ENCODE measurements around the gene GJD3.

GJD3 gene

GRCh38 chr17:40348562-40349476 is 15.7 kb downstream of the GJD3 start:
- Histone ChIP-seq H3K9me3 (no peaks in the 10 kb centered on the region), H3K4me3 (no peak overlapping the region), H3K27ac (peak overlapping the region in 1 of 2 donors; percentile 96), H3K4me1 (peaks cover 0 to 70% (median 63%) of the 10 kb centered on the region in 4 donors), H3K36me3 (peaks cover 0 to 55% (median 52%) of the 10 kb centered on the region in 3 donors), H3K27me3 (no peaks in the 10 kb centered on the region)
- TF ChIP-seq CTCF (IDR thresholded peaks at IDR 0.05) = no peak
- DNase-seq = peak; percentile 67 to 89
- intact Hi-C loops (cut with DNase I; ENCODE audit: low total_unique reads) = loop anchor here (2.0 kb wide), 1 partner anchor 40 kb away; the partner anchor contains the start of gene RARA

- H3K27ac ChIP-seq = peak overlapping the region; percentile 96
- no peak for TF ChIP-seq CTCF (IDR thresholded peaks at IDR 0.05)
- DNase-seq = no peak
- H3K36me3 ChIP-seq = peaks cover 0 to 48% (median 45%) of the 10 kb centered on the region in 3 donors
- intact Hi-C loops (cut with DNase I; ENCODE audit: low total_unique reads) = loop anchor here (2.0 kb wide), 1 partner anchor 39 kb away; the partner anchor contains the start of gene RARA
- no peaks in the 10 kb centered on the region for H3K27me3 ChIP-seq
- H3K4me1 ChIP-seq = peaks cover 0 to 77% (median 70%) of the 10 kb centered on the region in 4 donors
- H3K4me3 ChIP-seq = peak overlapping the region in 1 of 2 donors; percentile 70
- no peaks in the 10 kb centered on the region for H3K9me3 ChIP-seq
Measured at GRCh38 chr17:40348136-40348504, 16.4 kb downstream of the GJD3 start.

GRCh38 chr17:40347319-40348135 is 17.0 kb downstream of the GJD3 start:
- TF ChIP-seq CTCF (IDR thresholded peaks at IDR 0.05) = no peak
- H3K27me3 ChIP-seq = no peaks in the 10 kb centered on the region
- DNase-seq = no peak
- H3K27ac ChIP-seq = peak overlapping the region; percentile 96
- intact Hi-C loops (cut with DNase I; ENCODE audit: low total_unique reads) = loop anchor here (2.0 kb wide), 1 partner anchor 39 kb away; the partner anchor contains the start of gene RARA
- peaks cover 0 to 42% (median 39%) of the 10 kb centered on the region in 3 donors for H3K36me3 ChIP-seq
- peak overlapping the region in 1 of 2 donors; percentile 70 for H3K4me3 ChIP-seq
- no peaks in the 10 kb centered on the region for H3K9me3 ChIP-seq
- peaks cover 0 to 83% (median 73%) of the 10 kb centered on the region in 4 donors for H3K4me1 ChIP-seq

- H3K9me3 ChIP-seq = no peaks in the 10 kb centered on the region
- peaks cover 0 to 35% (median 31%) of the 10 kb centered on the region in 3 donors for H3K36me3 ChIP-seq
- TF ChIP-seq CTCF (IDR thresholded peaks at IDR 0.05) = no peak
- H3K27me3 ChIP-seq = no peaks in the 10 kb centered on the region
- peak in 1 of 2 donors; percentile 18 for DNase-seq
- peak overlapping the region; percentile 96 for H3K27ac ChIP-seq
- H3K4me3 ChIP-seq = peak overlapping the region in 1 of 2 donors; percentile 70
- intact Hi-C loops (cut with DNase I; ENCODE audit: low total_unique reads) = no loop called here
- peaks cover 0 to 83% (median 73%) of the 10 kb centered on the region in 4 donors for H3K4me1 ChIP-seq
Measured at GRCh38 chr17:40346765-40347158, 17.8 kb downstream of the GJD3 start.

GRCh38 chr17:40345994-40346764 is 18.4 kb downstream of the GJD3 start:
- no peak for TF ChIP-seq CTCF (IDR thresholded peaks at IDR 0.05)
- no peaks in the 10 kb centered on the region for H3K9me3 ChIP-seq
- H3K27ac ChIP-seq = peak overlapping the region; percentile 96
- intact Hi-C loops (cut with DNase I; ENCODE audit: low total_unique reads) = no loop called here
- peaks cover 0 to 83% (median 73%) of the 10 kb centered on the region in 4 donors for H3K4me1 ChIP-seq
- peaks cover 0 to 29% (median 25%) of the 10 kb centered on the region in 3 donors for H3K36me3 ChIP-seq
- peak in 1 of 2 donors; percentile 19 for DNase-seq
- no peaks in the 10 kb centered on the region for H3K27me3 ChIP-seq
- peak overlapping the region; percentile 70 to 97 for H3K4me3 ChIP-seq
